ENCODE data around the gene THSD4.

DNA sequence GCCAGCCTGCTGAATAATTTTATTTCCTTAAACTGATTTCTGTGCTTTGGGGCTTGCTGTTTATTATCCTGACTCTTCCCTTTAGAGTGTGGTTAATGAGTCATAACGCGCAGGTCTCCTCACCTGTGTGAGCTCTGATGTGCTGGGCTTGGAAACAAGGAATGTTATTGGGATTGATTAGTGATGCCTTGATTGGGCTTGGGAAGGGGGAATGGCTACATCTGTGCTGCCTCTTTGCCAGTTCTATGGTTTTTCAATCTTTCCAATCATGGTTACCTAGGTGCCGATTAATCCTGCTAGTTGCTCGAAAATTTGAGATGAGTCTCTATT, 161.0 kb downstream of the THSD4 start:
- TF ChIP-seq POLR2A (IDR thresholded peaks at IDR 0.05; ENCODE audit: control extremely low read depth in 1 of 2, low read depth in 2 of 2, low read length in 2 of 2): no peak
- TF ChIP-seq CHD2 (IDR thresholded peaks at IDR 0.05; ENCODE audit: low read length): no peak
- no peak for TF ChIP-seq EZH2 (IDR thresholded peaks at IDR 0.05; ENCODE audit: low read depth, low read length, severe bottlenecking)
- no peak for TF ChIP-seq SP1 (IDR thresholded peaks at IDR 0.05; ENCODE audit: low read depth, low read length)
- no peak for TF ChIP-seq NRF1 (IDR thresholded peaks at IDR 0.05; ENCODE audit: low read depth, low read length)
- TF ChIP-seq PHF8 (conservative IDR thresholded peaks at IDR 0.05; ENCODE audit: low read depth, low read length): no peak
- no peak for TF ChIP-seq CTCF (IDR thresholded peaks at IDR 0.05; ENCODE audit: control extremely low read depth in 1 of 3, insufficient read depth in 1 of 3, low read depth in 1 of 3, low read length in 3 of 3)
- no peak for TF ChIP-seq JUN (IDR thresholded peaks at IDR 0.05; ENCODE audit: low read depth, low read length)
- TF ChIP-seq POLR2AphosphoS5 (IDR thresholded peaks at IDR 0.05; ENCODE audit: low read depth, low read length): no peak
- no peak for TF ChIP-seq BCL11A (IDR thresholded peaks at IDR 0.05; ENCODE audit: low read depth in 2 of 2, low read length in 2 of 2)
- TF ChIP-seq RAD21 (IDR thresholded peaks at IDR 0.05 in 1 of 2, conservative IDR thresholded peaks at IDR 0.05 in 1 of 2; ENCODE audit: low read depth in 2 of 2, low read length in 2 of 2): no peak
- no peak for TF ChIP-seq HDAC6 (IDR thresholded peaks at IDR 0.05; ENCODE audit: low read depth, low read length)

Data from H1 (cell line).